Keratinocyte (primary cell): ENCODE data around the gene GLIS2. TPM values are rescaled to one million over a fixed set of nuclear protein-coding genes. Genes with fewer than 3 reads are reported as not detected.

Experiments
- DNase-seq: peaks from one replicate; pipeline ENCODE4 v3.0.0-alpha.2; 2011; ENCODE audit warnings: low read depth, missing footprints, low spot score
- FAIRE-seq: peaks from 2 replicates; lab custom pipeline; 2011; peaks lifted over from hg19 to GRCh38; lab: Jason Lieb, UNC
- H2AFZ ChIP-seq: 2 replicates; pipeline ENCODE4 v1.6.0; 2012; ENCODE audit warnings: low read length, control low read depth, inconsistent platforms; ENCODE audit not compliant: control insufficient read depth
- H3K27ac ChIP-seq: 2 replicates; pipeline ENCODE4 v1.5.1; 2011; ENCODE audit warnings: low read length; ENCODE audit not compliant: control insufficient read depth, insufficient read depth
- H3K27me3 ChIP-seq: 3 replicates; pipeline ENCODE4 v1.6.0; 2011; ENCODE audit warnings: low read length; ENCODE audit not compliant: control insufficient read depth, insufficient read depth; ENCODE audit errors: extremely low read depth
- H3K36me3 ChIP-seq, 2 experiments: 2 replicates in 1 of 2; 3 replicates in 1 of 2; pipeline ENCODE4 v1.5.1; 2011; ENCODE audit warnings: low read length in 2 of 2, mild to moderate bottlenecking in 1 of 2; ENCODE audit not compliant: control insufficient read depth in 2 of 2, insufficient read depth in 2 of 2; ENCODE audit errors: extremely low read depth in 1 of 2
- H3K4me1 ChIP-seq: 3 replicates; pipeline ENCODE4 v1.5.1; 2011; ENCODE audit warnings: low read length; ENCODE audit not compliant: control insufficient read depth, insufficient read depth; ENCODE audit errors: extremely low read depth
- H3K4me2 ChIP-seq: 3 replicates; pipeline ENCODE4 v1.6.0; 2011; ENCODE audit warnings: low read depth, low read length; ENCODE audit not compliant: control insufficient read depth, insufficient read depth; ENCODE audit errors: extremely low read depth
- H3K4me3 ChIP-seq, 3 experiments: fragments of 200-600 bp in 1 of 3; sonication (generic) in 1 of 3; 2 replicates in 2 of 3; 3 replicates in 1 of 3; pipeline ENCODE4 v1.5.1; 2011 to 2016; ENCODE audit warnings: low read length in 3 of 3, mild to moderate bottlenecking in 3 of 3, control low read depth in 2 of 3, inconsistent platforms in 1 of 3, low read depth in 1 of 3, mixed read lengths in 1 of 3, mixed run types in 1 of 3, moderate library complexity in 1 of 3; ENCODE audit not compliant: control insufficient read depth in 2 of 3, insufficient read depth in 2 of 3; ENCODE audit errors: extremely low read depth in 1 of 3
- H3K79me2 ChIP-seq: 2 replicates; pipeline ENCODE4 v1.6.0; 2012; ENCODE audit warnings: low read length; ENCODE audit not compliant: control insufficient read depth, insufficient read depth
- H3K9ac ChIP-seq: 3 replicates; pipeline ENCODE4 v1.6.0; 2011; ENCODE audit warnings: low read length; ENCODE audit not compliant: control insufficient read depth, insufficient read depth; ENCODE audit errors: extremely low read depth
- H3K9me1 ChIP-seq: 3 replicates; pipeline ENCODE4 v1.6.0; 2011; ENCODE audit warnings: low read length; ENCODE audit not compliant: control insufficient read depth, insufficient read depth; ENCODE audit errors: extremely low read depth
- H3K9me3 ChIP-seq: 2 replicates; pipeline ENCODE4 v1.5.1; 2012; ENCODE audit warnings: low read depth, low read length; ENCODE audit not compliant: control insufficient read depth
- H4K20me1 ChIP-seq: 3 replicates; pipeline ENCODE4 v1.6.0; 2011; ENCODE audit warnings: low read length; ENCODE audit not compliant: control insufficient read depth, insufficient read depth; ENCODE audit errors: extremely low read depth
- EZH2 ChIP-seq: IDR thresholded peaks from one replicate; pipeline ENCODE4 v1.6.1; 2012; ENCODE audit warnings: inconsistent platforms, mild to moderate bottlenecking, low read length, moderate library complexity
- dilution Hi-C: fragments of 300-500 bp; cut with MboI; formaldehyde crosslinking; loops from one replicate; pipeline ENCODE4 v1.7.0; 2020; ENCODE audit warnings: low sequenced_read_pairs; ENCODE audit not compliant: extremely low pct_ligation_motif_present
- polyA plus RNA-seq, 5 experiments: library from polyadenylated mRNA; depleted of rRNA in 3 of 5; stranded (reverse) in 3 of 5; stranded (forward) in 1 of 5; unstranded in 1 of 5; fragments of >200 nt; gene quantifications; 1 replicate in 1 of 5; 2 replicates in 3 of 5; 3 replicates in 1 of 5; pipeline versions ENCODE4 v1.2.1 to v1.2.3, GENCODE V29; 2011 to 2012; ENCODE audit warnings: missing spikeins in 2 of 5, low read depth in 1 of 5, low replicate concordance in 1 of 5
- TF ChIP-seq, protein P1 (sequence below), 3 experiments: IDR thresholded peaks in 1 of 3; conservative IDR thresholded peaks in 1 of 3; optimal IDR thresholded peaks in 1 of 3; 2 replicates in 2 of 3; 3 replicates in 1 of 3; pipeline versions ENCODE3 to v1.5.1; 2011; ENCODE audit warnings: low read length in 3 of 3, mild to moderate bottlenecking in 3 of 3, moderate library complexity in 2 of 3, control low read depth in 1 of 3, inconsistent platforms in 1 of 3; ENCODE audit not compliant: insufficient read depth in 2 of 3; ENCODE audit errors: extremely low read depth in 1 of 3

GLIS2 gene
- polyA plus RNA-seq, 1 donor (not counting 4 experiments of a cell fraction or from before 2014, with no cell fraction given) = 0.63 TPM

DNA sequence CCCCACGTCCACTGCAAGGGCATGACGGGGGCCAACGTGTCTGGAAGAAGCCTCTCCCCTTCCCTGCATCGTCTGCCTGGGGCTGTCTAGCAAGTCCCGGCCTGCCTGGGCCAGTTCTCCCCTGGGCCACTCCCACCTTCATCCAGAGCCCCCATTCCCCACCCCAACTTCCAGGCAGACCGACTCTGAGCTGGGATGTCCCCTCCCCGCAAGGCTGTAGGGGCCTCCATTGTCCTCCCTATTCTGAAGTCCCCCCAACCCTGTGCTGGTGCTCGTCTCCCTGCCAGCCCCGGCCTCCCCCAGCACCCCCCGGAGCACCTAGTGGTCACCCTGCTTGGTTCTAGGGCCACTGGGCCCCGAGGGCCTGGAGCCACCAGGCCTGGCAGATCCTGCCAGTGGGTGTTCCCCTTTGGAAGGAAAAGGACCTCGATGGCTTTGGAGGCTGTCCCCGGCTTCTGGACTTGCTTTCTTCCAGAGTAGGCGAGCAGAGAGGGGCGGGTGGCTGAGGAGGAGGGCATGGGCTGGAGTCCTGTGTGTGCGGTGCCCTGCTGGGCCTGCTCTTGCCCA lies 4.8 kb downstream of the GLIS2 start:
- dilution Hi-C loops = no loop called here
- no peak for TF ChIP-seq EZH2
- TF ChIP-seq, protein P1, sequence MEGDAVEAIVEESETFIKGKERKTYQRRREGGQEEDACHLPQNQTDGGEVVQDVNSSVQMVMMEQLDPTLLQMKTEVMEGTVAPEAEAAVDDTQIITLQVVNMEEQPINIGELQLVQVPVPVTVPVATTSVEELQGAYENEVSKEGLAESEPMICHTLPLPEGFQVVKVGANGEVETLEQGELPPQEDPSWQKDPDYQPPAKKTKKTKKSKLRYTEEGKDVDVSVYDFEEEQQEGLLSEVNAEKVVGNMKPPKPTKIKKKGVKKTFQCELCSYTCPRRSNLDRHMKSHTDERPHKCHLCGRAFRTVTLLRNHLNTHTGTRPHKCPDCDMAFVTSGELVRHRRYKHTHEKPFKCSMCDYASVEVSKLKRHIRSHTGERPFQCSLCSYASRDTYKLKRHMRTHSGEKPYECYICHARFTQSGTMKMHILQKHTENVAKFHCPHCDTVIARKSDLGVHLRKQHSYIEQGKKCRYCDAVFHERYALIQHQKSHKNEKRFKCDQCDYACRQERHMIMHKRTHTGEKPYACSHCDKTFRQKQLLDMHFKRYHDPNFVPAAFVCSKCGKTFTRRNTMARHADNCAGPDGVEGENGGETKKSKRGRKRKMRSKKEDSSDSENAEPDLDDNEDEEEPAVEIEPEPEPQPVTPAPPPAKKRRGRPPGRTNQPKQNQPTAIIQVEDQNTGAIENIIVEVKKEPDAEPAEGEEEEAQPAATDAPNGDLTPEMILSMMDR (optimal IDR thresholded peaks at IDR 0.05 in 1 of 3, IDR thresholded peaks at IDR 0.05 in 1 of 3, conservative IDR thresholded peaks at IDR 0.05 in 1 of 3; ENCODE audit: extremely low read depth in 1 of 3, insufficient read depth in 2 of 3, low read length in 3 of 3) = no peak
- Histone ChIP-seq H3K4me2 (no peak overlapping the region), H3K27ac (no peak overlapping the region), H3K4me3 (no peak overlapping the region), H2AFZ (no peak overlapping the region), H3K79me2 (peaks cover 78% of the 10 kb centered on the region), H3K9ac (no peak overlapping the region), H3K9me3 (no peaks in the 10 kb centered on the region), H4K20me1 (peaks cover 12% of the 10 kb centered on the region), H3K4me1 (peaks cover 41% of the 10 kb centered on the region), H3K9me1 (peaks cover 2% of the 10 kb centered on the region), H3K36me3 (no peaks in the 10 kb centered on the region), H3K27me3 (no peaks in the 10 kb centered on the region)
- DNase-seq (no peak), FAIRE-seq (no peak)

DNA sequence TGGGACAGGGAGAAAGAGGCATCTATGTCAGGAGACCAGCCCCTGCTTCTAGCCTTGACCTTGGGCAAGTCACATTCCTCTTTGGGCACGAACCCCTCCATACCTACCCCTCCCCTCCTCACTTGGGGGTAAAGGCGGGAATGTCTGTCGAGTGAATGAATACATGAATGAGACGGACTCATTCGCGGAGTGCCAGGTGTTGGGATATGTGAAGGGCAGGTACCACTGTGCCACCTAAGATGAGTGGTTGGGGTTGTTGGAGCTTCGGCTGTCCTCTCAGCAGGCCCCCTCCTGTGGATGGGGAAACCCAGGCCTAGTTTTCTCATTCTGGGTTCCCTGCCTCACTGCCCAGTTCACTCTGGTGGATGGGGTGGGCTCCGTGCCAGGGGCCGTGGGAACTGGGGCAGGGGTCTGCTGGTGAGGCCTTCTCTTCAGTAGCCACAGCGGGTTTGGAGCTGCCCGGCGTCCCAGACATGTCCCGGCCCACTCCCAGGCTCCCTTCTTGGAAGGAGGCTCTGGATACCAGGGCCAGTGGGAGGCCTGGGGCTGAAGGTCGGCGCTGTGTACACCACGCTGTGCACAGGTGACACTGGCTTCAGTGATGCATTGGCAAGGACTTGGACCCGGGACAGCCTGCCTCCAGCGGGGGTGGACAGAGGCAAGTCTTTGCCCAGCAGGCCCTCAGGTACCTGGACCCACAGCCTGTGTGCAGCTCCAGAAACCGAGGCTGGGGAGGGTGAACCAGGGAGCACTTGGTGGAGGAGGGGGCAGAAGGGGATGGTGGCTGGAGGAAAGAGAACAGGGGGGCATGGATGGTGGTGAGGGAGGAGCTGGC lies 5.6 kb downstream of the GLIS2 start:
- peaks cover 80% of the 10 kb centered on the region for H3K79me2 ChIP-seq
- H3K9ac ChIP-seq = no peak overlapping the region
- H3K27me3 ChIP-seq = no peaks in the 10 kb centered on the region
- peaks cover 12% of the 10 kb centered on the region for H4K20me1 ChIP-seq
- H3K9me3 ChIP-seq = no peaks in the 10 kb centered on the region
- TF ChIP-seq, protein P1 (optimal IDR thresholded peaks at IDR 0.05 in 1 of 3, IDR thresholded peaks at IDR 0.05 in 1 of 3, conservative IDR thresholded peaks at IDR 0.05 in 1 of 3; ENCODE audit: extremely low read depth in 1 of 3, insufficient read depth in 2 of 3, low read length in 3 of 3) = no peak
- TF ChIP-seq EZH2 = no peak
- no peak overlapping the region for H3K4me3 ChIP-seq
- FAIRE-seq = no peak
- dilution Hi-C loops = no loop called here
- DNase-seq = no peak
- no peaks in the 10 kb centered on the region for H3K36me3 ChIP-seq
- H3K4me1 ChIP-seq = peaks cover 41% of the 10 kb centered on the region
- no peak overlapping the region for H2AFZ ChIP-seq
- no peak overlapping the region for H3K27ac ChIP-seq
- H3K9me1 ChIP-seq = peaks cover 2% of the 10 kb centered on the region
- H3K4me2 ChIP-seq = no peak overlapping the region
